IMR-90 (cell line): Measurements from ENCODE around the gene PLA2G3.

Source experiments
- BHLHE40 ChIP-seq: fragments of 150-350 bp; IDR thresholded peaks from 2 replicates; pipeline ENCODE4 v1.6.1; 2016; ENCODE audit warnings: mild to moderate bottlenecking, low read depth, low read length
- CEBPB ChIP-seq: IDR thresholded peaks from 2 replicates; pipeline ENCODE4 v1.6.1; 2012; ENCODE audit warnings: low read depth, low read length, improper control_type of control experiment
- CTCF ChIP-seq: conservative IDR thresholded peaks from 2 replicates; pipeline ENCODE4 v1.5.1; 2012; ENCODE audit warnings: mild to moderate bottlenecking, low read depth, low read length, improper control_type of control experiment
- MAZ ChIP-seq: IDR thresholded peaks from 2 replicates; pipeline ENCODE4 v1.6.1; 2012; ENCODE audit warnings: low read depth, mild to moderate bottlenecking, low read length, improper control_type of control experiment, moderate library complexity, borderline replicate concordance
- MXI1 ChIP-seq: IDR thresholded peaks from 2 replicates; pipeline ENCODE4 v1.6.1; 2012; ENCODE audit warnings: low read depth, mild to moderate bottlenecking, low read length, moderate library complexity, borderline replicate concordance
- NFE2L2 ChIP-seq: fragments of 150-350 bp; IDR thresholded peaks from 2 replicates; pipeline ENCODE4 v1.6.1; 2016; ENCODE audit warnings: low read depth, mild to moderate bottlenecking, low read length
- POLR2A ChIP-seq: IDR thresholded peaks from 2 replicates; pipeline ENCODE4 v1.6.1; 2012; ENCODE audit warnings: mild to moderate bottlenecking, low read depth, low read length
- RAD21 ChIP-seq: IDR thresholded peaks from 2 replicates; pipeline ENCODE4 v1.6.1; 2012; ENCODE audit warnings: low read length, improper control_type of control experiment
- RCOR1 ChIP-seq: IDR thresholded peaks from 2 replicates; pipeline ENCODE4 v1.6.1; 2012; ENCODE audit warnings: mild to moderate bottlenecking, low read length, improper control_type of control experiment; ENCODE audit not compliant: insufficient replicate concordance
- RFX5 ChIP-seq: IDR thresholded peaks from 2 replicates; pipeline ENCODE4 v1.8.0; 2012; ENCODE audit warnings: low read depth, mild to moderate bottlenecking, low read length, moderate library complexity
- USF2 ChIP-seq: fragments of 150-350 bp; IDR thresholded peaks from 2 replicates; pipeline ENCODE4 v1.6.1; 2017; ENCODE audit warnings: mild to moderate bottlenecking, antibody characterized with exemption, low read length, low read depth
- TF ChIP-seq, protein P1 (sequence below): fragments of 150-350 bp; IDR thresholded peaks from 2 replicates; pipeline ENCODE4 v1.6.1; 2016; ENCODE audit warnings: low read depth, mild to moderate bottlenecking, low read length, moderate library complexity, borderline replicate concordance

DNA sequence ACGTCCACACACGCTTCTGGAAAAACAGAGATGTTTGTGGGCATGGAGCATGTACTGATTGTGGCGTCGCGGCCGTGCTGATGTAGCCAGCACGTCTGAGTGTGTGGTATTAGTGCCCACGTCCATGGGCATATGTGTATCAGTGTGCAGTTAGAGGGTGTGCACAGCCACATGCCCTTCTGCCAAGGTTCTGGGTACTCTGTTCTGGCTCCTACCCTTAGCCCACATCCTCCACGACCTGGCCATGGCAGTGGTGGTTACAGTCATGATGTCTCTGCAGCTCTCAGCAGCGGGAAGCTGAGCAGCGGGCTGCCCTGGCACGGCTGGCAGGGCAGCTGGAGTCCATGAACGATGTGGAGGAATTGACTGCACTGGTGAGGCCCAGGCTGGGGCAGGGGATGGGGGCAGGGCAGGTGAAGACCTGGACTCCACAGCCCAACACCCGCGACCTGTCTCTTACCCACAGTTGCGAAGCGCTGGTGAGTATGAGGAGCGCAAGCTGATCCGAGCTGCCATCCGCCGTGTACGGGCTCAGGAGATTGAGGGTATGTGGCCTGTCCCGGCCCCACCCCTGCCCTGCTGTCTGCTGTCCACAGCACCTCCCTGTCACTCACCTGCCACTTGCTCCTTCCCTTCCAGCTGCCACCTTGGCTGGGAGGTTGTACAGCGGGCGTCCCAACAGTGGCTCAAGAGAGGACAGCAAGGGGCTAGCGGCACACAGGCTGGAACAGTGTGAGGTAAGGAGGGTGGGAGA, 51.9 kb downstream of the PLA2G3 start:
- TF ChIP-seq CTCF (no peak), POLR2A (no peak), RAD21 (no peak), RFX5 (no peak), BHLHE40 (no peak), RCOR1 (no peak), MAZ (no peak), NFE2L2 (no peak), MXI1 (no peak), USF2 (no peak), CEBPB (no peak)
- TF ChIP-seq, protein P1, sequence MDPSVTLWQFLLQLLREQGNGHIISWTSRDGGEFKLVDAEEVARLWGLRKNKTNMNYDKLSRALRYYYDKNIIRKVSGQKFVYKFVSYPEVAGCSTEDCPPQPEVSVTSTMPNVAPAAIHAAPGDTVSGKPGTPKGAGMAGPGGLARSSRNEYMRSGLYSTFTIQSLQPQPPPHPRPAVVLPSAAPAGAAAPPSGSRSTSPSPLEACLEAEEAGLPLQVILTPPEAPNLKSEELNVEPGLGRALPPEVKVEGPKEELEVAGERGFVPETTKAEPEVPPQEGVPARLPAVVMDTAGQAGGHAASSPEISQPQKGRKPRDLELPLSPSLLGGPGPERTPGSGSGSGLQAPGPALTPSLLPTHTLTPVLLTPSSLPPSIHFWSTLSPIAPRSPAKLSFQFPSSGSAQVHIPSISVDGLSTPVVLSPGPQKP = no peak
